GM21825 (cell line): ENCODE results near the gene LUZP2.
"Not testable (repeated sequence)": the region's sequence is repeated elsewhere in the genome, so short reads cannot be mapped to it uniquely, and the experiment has no call there.

Experiments
- ATAC-seq: cut with Tn5 transposase; IDR thresholded peaks from one replicate; pipeline ENCODE4 v1.9.1; 2021; ENCODE audit warnings: mild to moderate bottlenecking, moderate library complexity; ENCODE audit not compliant: unreplicated experiment

LUZP2 gene

GRCh38 chr11:24890426-24890825 lies 393.6 kb downstream of the LUZP2 start:
- no peak for ATAC-seq

GRCh38 chr11:24891845-24892492 lies 395.1 kb downstream of the LUZP2 start:
- not testable (repeated sequence) for ATAC-seq

- ATAC-seq = no peak
These were observed 399.4 kb downstream of the LUZP2 start for GRCh38 chr11:24896118-24896835.

GRCh38 chr11:24900514-24900913 lies 403.7 kb downstream of the LUZP2 start:
- ATAC-seq = no peak

GRCh38 chr11:24900960-24901549 lies 404.2 kb downstream of the LUZP2 start:
- no peak for ATAC-seq

- ATAC-seq = no peak
These were observed 406.7 kb downstream of the LUZP2 start for GRCh38 chr11:24903555-24903954.

GRCh38 chr11:24925091-24925490 lies 428.2 kb downstream of the LUZP2 start:
- no peak for ATAC-seq

- ATAC-seq = no peak
These were observed 435.5 kb downstream of the LUZP2 start for GRCh38 chr11:24932110-24933000.

- no peak for ATAC-seq
These were observed 438.0 kb downstream of the LUZP2 start for GRCh38 chr11:24934733-24935439.

GRCh38 chr11:24944891-24945290 lies 448.0 kb downstream of the LUZP2 start:
- no peak for ATAC-seq

GRCh38 chr11:24949406-24949805 lies 452.6 kb downstream of the LUZP2 start:
- no peak for ATAC-seq

- no peak for ATAC-seq
These were observed 467.0 kb downstream of the LUZP2 start for GRCh38 chr11:24963852-24964251.

- ATAC-seq = no peak
These were observed 468.9 kb downstream of the LUZP2 start for GRCh38 chr11:24965748-24966147.

- ATAC-seq = not testable (repeated sequence)
These were observed 497.1 kb downstream of the LUZP2 start for GRCh38 chr11:24993903-24994302.

- not testable (repeated sequence) for ATAC-seq
These were observed 503.1 kb downstream of the LUZP2 start for GRCh38 chr11:24999929-25000328.

- no peak for ATAC-seq
These were observed 540.6 kb downstream of the LUZP2 start for GRCh38 chr11:25037431-25037830.

- ATAC-seq = no peak
These were observed 541.3 kb downstream of the LUZP2 start for GRCh38 chr11:25038131-25038530.

- no peak for ATAC-seq
These were observed 542.3 kb downstream of the LUZP2 start for GRCh38 chr11:25039165-25039564.

- ATAC-seq = no peak
These were observed 551.8 kb downstream of the LUZP2 start for GRCh38 chr11:25048632-25049031.

- no peak for ATAC-seq
These were observed 556.0 kb downstream of the LUZP2 start for GRCh38 chr11:25052844-25053243.

GRCh38 chr11:25057861-25058260 lies 561.0 kb downstream of the LUZP2 start:
- no peak for ATAC-seq
